Coronary artery (tissue), 2 donors: ENCODE results near the gene S100A13.

Source experiments
- DNase-seq: peaks from one replicate; pipeline ENCODE4 v3.0.0-alpha.2; 2017; ENCODE audit warnings: low spot score
- H3K27ac ChIP-seq, 2 donors: fragments of 200-600 bp; sonication (generic); one replicate each; pipeline ENCODE4 v1.5.1; 2016 to 2019
- H3K4me3 ChIP-seq: fragments of 200-600 bp; sonication (generic); 2 replicates; pipeline ENCODE4 v1.5.1; 2016; ENCODE audit warnings: mild to moderate bottlenecking, moderate library complexity
- CTCF ChIP-seq: fragments of 200-600 bp; sonication (generic); IDR thresholded peaks from one replicate; pipeline ENCODE4 v1.5.1; 2019; ENCODE audit warnings: antibody characterized with exemption

Gene S100A13

GRCh38 chr1:153655333-153655732 is 28.0 kb upstream of the S100A13 start:
- no peak for DNase-seq
- H3K4me3 ChIP-seq, result no peak overlapping the region
- TF ChIP-seq CTCF, result no peak
- no peak overlapping the region for H3K27ac ChIP-seq

GRCh38 chr1:153652805-153653500 is 25.6 kb upstream of the S100A13 start:
- TF ChIP-seq CTCF, result no peak
- no peak overlapping the region for H3K4me3 ChIP-seq
- H3K27ac ChIP-seq, result peak overlapping the region in 1 of 2 donors; percentile 77
- DNase-seq, result no peak

GRCh38 chr1:153651771-153652170 is 24.5 kb upstream of the S100A13 start:
- H3K27ac ChIP-seq, result no peak overlapping the region
- H3K4me3 ChIP-seq, result no peak overlapping the region
- no peak for DNase-seq
- TF ChIP-seq CTCF, result no peak

GRCh38 chr1:153649863-153650235 is 22.5 kb upstream of the S100A13 start:
- no peak overlapping the region for H3K27ac ChIP-seq
- TF ChIP-seq CTCF, result no peak
- H3K4me3 ChIP-seq, result no peak overlapping the region
- no peak for DNase-seq

GRCh38 chr1:153649137-153649862 is 22.0 kb upstream of the S100A13 start:
- DNase-seq, result no peak
- peak overlapping the region in 1 of 2 donors; percentile 31 for H3K27ac ChIP-seq
- no peak overlapping the region for H3K4me3 ChIP-seq
- no peak for TF ChIP-seq CTCF

- H3K27ac ChIP-seq, result no peak overlapping the region
- TF ChIP-seq CTCF, result no peak
- no peak overlapping the region for H3K4me3 ChIP-seq
- DNase-seq, result no peak
These were observed 20.8 kb upstream of the S100A13 start for GRCh38 chr1:153648000-153648643.
